GM12891 (cell line): Measurements from ENCODE around the gene SPATA9.
A peak's percentile ranks its signal among the peaks of the same experiment; 100 is the strongest.
"Not testable (repeated sequence)": the region's sequence is repeated elsewhere in the genome, so short reads cannot be mapped to it uniquely, and the experiment has no call there.

ENCODE experiments used
- DNase-seq: peaks from one replicate; pipeline ENCODE4 v3.0.0; 2011; ENCODE audit warnings: low spot score; ENCODE audit not compliant: insufficient read length
- FAIRE-seq: peaks from 2 replicates; lab custom pipeline; 2011; peaks lifted over from hg19 to GRCh38; lab: Jason Lieb, UNC
- PAX5 ChIP-seq: IDR thresholded peaks from 2 replicates; pipeline ENCODE4 v1.6.1; 2011; ENCODE audit warnings: low read length, moderate library complexity, mild to moderate bottlenecking; ENCODE audit not compliant: insufficient read depth, severe bottlenecking
- POLR2A ChIP-seq: IDR thresholded peaks from 2 replicates; pipeline ENCODE4 v1.6.1; 2011; ENCODE audit warnings: low read depth, low read length, control low read depth
- POLR2AphosphoS5 ChIP-seq: IDR thresholded peaks from 2 replicates; pipeline ENCODE4 v1.6.1; 2011; ENCODE audit warnings: low read depth, low read length, control low read depth
- POU2F2 ChIP-seq: IDR thresholded peaks from 2 replicates; pipeline ENCODE4 v1.6.1; 2011; ENCODE audit warnings: low read depth, mild to moderate bottlenecking, control low read depth, low read length, moderate library complexity
- SPI1 ChIP-seq: IDR thresholded peaks from 2 replicates; pipeline ENCODE4 v1.6.1; 2011; ENCODE audit warnings: low read depth, low read length, control low read depth
- TAF1 ChIP-seq: IDR thresholded peaks from 2 replicates; pipeline ENCODE4 v1.6.1; 2011; ENCODE audit warnings: low read depth, low read length, control low read depth

The SPATA9 gene

DNA sequence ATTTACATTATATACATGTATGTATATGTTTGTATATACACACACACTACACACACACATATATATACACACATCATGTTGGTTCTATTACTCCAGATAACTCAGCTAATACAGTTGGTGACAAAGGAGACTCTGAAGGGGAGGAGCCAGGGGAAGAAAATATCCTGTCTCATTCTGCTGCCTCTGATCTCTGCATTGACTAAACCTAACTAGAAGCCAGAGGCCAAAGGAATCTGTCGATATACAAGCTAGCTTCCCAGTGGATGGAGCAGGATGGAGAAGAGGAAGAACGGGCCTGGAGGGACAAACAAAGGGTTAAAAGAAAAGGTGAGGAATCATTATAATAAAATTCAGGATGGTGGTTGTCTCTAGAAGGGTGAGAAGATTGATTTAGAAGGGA, 34.6 kb upstream of the SPATA9 start:
- no peak for DNase-seq
- FAIRE-seq: no peak
- TF ChIP-seq PAX5 (no peak), TAF1 (no peak), POLR2A (no peak), POLR2AphosphoS5 (no peak), POU2F2 (no peak), SPI1 (no peak)

GRCh38 chr5:95715799-95716461, 33.1 kb upstream of the SPATA9 start:
- FAIRE-seq (no peak), DNase-seq (no peak)
- no peak for TF ChIP-seq PAX5
- TF ChIP-seq POU2F2: peak; percentile 20; the same call in 1 of the 2 replicates
- TF ChIP-seq SPI1: no peak

DNA sequence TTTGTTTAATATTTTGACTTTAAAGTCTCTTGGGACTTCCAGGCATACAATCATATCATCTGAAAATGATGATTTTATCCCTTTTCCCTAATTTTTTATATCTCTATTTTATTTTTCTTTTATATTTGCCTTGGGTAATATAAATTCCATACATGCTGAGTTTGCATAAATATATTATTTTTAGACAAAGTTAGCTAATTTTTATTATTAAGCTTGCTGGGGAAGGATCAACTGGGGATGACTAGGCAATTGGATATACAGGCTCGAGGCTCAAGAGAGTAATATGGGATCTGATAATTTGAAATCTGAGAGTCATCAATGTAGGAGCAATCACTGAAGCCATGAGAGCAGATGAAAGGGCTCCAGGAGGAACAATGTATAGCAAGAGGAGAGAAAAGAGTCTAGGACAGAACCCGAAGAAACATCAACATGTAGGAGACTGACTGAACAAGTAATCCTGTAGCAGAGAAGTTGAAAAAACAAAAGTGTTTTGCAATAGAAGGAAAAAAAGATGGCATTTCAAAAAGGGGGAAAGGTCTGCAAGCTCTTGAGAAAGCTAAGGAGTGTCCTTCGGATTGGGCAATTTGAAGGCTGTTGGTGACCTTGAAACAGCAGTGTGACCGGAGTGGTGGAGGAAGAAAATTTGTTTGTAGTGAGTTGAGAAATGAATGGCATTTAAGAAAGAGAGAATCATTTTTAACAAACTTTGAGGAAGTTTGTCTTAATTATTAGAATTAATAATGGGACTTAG, 31.3 kb upstream of the SPATA9 start:
- FAIRE-seq: no peak
- TF ChIP-seq POLR2A: no peak
- no peak for DNase-seq

DNA sequence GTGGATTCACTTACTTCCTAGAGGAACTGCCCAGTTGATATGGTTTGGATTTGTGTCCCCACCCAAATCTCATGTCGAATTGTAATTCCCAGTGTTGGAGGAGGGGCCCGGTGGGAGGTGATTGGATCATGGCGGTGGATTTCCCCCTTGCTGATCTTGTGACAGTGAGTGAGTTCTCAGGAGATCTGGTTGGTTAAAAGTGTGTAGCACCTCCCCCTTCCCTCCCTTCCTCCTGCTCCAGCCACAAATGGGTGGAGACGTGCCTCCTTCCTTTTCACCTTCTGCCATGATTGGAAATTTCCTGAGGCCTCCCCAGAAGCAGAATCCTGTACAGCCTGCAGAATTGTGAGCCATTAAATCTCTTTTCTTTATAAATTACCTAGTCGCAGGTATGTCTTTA, 30.5 kb upstream of the SPATA9 start:
- not testable (repeated sequence) for FAIRE-seq, DNase-seq

DNA sequence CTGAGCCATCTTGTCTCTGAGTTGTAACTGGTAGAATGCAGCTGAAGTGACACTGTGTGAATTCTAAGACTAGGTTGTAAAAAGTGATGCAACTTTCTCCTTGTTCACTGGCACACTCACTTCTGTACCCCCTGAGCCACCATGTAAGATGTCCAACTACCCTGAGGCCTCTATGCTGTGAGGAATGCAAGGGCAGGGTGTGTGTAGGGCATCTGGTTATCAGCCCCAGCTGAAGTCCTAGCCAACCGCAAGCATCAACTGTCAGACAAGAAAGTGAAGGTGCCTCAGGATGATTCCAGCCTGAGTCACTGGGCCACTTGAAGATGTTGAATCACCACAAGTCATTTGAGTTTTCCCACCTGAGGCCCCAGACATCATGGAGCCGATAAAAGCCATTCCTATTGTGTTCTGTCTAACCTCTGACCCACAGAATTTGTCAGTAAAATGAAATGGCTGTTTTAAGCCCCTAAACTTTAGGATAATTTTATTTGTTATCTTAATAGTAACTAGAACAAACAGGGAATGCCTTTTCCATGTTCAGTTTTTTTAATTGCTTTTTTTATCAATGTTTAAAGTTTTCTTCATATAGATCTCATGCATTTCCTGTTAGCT, 29.7 kb upstream of the SPATA9 start:
- TF ChIP-seq POLR2A: no peak
- TF ChIP-seq POU2F2: no peak
- TF ChIP-seq PAX5: no peak
- no peak for TF ChIP-seq SPI1
- no peak for TF ChIP-seq POLR2AphosphoS5
- no peak for TF ChIP-seq TAF1
- FAIRE-seq (no peak), DNase-seq (no peak)

GRCh38 chr5:95711501-95712346, 28.9 kb upstream of the SPATA9 start:
- TF ChIP-seq PAX5: no peak
- no peak for FAIRE-seq
- DNase-seq: no peak

DNA sequence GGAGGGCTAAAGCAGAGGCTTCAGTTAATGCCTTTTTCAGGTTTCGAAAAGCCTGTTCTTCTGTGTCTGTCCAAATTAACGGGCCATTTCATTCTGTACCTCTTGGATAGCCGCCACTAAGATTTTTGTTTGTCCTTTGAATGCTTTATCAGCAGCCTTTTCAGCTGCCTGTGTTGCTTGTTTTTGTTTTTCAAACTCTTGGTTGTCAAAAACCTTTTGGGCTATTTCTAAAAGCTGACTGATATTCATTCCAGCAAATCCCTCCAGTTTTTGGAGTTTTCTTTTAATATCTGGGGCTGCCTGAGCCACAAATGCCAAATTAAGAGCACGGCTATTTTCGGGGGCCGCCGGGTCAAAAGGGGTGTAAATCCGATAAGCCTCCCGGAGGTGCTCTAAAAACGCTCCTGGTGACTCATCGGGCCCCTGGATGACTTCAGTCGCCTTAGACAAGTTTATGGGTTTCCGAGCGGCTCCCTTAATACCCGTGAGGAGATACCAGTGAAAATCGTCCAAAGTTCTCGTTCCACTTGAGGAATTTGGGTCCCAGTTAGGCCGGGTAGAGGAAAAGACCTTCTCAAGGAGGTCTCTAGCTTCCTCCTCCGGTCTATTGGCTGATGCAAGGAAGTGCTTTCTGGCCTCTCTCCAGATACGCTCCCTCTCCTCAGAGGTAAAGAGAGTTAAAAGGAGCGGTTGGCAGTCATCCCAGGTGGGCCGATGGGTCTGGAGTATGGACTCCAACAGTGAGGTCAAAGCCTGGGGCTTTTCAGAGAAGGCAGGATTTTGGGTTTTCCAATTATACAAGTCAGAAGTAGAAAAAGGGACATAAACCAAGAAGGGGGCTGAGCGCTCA, 28.1 kb upstream of the SPATA9 start:
- not testable (repeated sequence) for DNase-seq, FAIRE-seq

- DNase-seq (no peak), FAIRE-seq (no peak)
- TF ChIP-seq SPI1 (no peak), POLR2A (no peak), TAF1 (no peak), PAX5 (no peak), POU2F2 (no peak), POLR2AphosphoS5 (no peak)
Observed at GRCh38 chr5:95709967-95710650, 27.3 kb upstream of the SPATA9 start.

GRCh38 chr5:95708876-95709275, 26.1 kb upstream of the SPATA9 start:
- no peak for DNase-seq
- FAIRE-seq: no peak
- TF ChIP-seq PAX5 (no peak), POLR2A (no peak), POLR2AphosphoS5 (no peak), POU2F2 (no peak), SPI1 (no peak), TAF1 (no peak)

- not testable (repeated sequence) for FAIRE-seq, DNase-seq
Observed at GRCh38 chr5:95707534-95708188, 24.9 kb upstream of the SPATA9 start.
